ENCODE results near the gene RCC1. TPM values are rescaled to one million over a fixed set of nuclear protein-coding genes. Genes with fewer than 3 reads are reported as not detected.
"Not testable (repeated sequence)": the region's sequence is repeated elsewhere in the genome, so short reads cannot be mapped to it uniquely, and the experiment has no call there.

Gene RCC1
- total RNA-seq, 1 donor from 2014 or later, result 122 TPM

DNA sequence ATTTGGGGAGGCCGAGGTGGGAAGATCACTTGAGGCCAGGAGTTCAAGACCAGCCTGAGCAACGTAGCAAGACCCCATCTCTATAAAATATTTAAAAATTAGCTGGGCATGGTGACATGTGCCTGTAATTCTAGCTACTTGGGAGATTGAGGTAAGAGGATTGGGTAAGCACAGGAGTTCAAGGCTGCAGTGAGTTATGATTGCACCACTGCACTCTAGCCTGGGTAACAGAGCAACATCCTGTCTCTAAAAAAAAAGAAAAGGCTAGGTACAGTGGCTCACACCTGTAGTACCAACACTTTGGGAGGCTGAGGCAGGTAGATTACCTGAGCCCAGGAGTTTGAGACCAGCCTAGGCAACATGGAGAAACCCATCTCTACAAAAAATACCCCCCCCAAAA is 35.7 kb upstream of the RCC1 start:
- no peaks in the 10 kb centered on the region for H3K27me3 ChIP-seq (ENCODE audit: control insufficient read depth, insufficient read depth, low read length)
- TF ChIP-seq, protein P1, sequence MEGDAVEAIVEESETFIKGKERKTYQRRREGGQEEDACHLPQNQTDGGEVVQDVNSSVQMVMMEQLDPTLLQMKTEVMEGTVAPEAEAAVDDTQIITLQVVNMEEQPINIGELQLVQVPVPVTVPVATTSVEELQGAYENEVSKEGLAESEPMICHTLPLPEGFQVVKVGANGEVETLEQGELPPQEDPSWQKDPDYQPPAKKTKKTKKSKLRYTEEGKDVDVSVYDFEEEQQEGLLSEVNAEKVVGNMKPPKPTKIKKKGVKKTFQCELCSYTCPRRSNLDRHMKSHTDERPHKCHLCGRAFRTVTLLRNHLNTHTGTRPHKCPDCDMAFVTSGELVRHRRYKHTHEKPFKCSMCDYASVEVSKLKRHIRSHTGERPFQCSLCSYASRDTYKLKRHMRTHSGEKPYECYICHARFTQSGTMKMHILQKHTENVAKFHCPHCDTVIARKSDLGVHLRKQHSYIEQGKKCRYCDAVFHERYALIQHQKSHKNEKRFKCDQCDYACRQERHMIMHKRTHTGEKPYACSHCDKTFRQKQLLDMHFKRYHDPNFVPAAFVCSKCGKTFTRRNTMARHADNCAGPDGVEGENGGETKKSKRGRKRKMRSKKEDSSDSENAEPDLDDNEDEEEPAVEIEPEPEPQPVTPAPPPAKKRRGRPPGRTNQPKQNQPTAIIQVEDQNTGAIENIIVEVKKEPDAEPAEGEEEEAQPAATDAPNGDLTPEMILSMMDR (IDR thresholded peaks at IDR 0.05; ENCODE audit: insufficient read depth, low read length, severe bottlenecking), result no peak
- H3K36me3 ChIP-seq (ENCODE audit: control insufficient read depth, insufficient read depth, low read length), result peaks cover 7% of the 10 kb centered on the region
- no peak for FAIRE-seq
- no peak overlapping the region for H3K4me3 ChIP-seq (ENCODE audit: low read depth, low read length)
- DNase-seq (ENCODE audit: low read depth), result peak; percentile 10

DNA sequence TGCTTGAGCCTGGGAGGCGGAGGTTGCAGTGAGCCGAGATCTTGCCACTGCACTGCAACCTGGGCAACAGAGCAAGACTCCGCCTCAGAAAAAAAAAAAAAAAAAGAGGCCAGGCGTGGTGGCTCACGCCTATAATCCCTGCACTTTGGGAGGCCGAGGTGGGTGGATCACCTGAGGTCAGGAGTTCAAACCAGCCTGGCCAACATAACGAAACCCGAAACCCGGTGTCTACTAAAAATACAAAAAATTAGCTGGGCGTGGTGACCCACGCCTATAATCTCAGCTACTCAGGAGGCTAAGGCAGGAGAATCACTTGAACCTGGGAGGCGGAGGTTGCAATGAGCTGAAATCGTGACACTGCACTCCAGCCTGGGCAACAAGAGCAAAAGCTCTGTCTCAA is 26.3 kb upstream of the RCC1 start:
- H3K36me3 ChIP-seq (ENCODE audit: control insufficient read depth, insufficient read depth, low read length), result peaks cover 10% of the 10 kb centered on the region
- FAIRE-seq; H3K4me3 ChIP-seq (ENCODE audit: low read depth, low read length); DNase-seq (ENCODE audit: low read depth); H3K27me3 ChIP-seq (ENCODE audit: control insufficient read depth, insufficient read depth, low read length): not testable (repeated sequence)

DNA sequence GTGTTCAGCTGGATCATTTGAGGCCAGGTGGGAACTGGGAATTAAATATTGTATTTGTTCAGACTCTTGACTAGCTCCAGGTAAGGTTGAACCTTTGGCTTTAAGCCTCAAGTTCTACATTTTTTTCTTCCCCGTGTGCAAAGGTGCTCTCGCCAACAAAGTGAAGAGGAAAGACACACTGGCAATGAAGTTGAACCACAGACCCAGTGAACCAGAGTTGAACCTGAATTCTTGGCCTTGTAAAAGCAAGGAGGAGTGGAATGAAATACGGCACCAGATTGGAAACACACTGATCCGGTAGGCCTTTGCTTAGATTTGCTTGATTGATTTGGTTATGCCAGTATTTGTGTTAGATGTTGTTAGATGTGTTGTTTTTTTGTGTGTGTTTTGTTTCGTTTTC is 25.5 kb upstream of the RCC1 start:
- peak; percentile 89 for FAIRE-seq
- Histone ChIP-seq H3K36me3 (ENCODE audit: control insufficient read depth, insufficient read depth, low read length) (peaks cover 10% of the 10 kb centered on the region), H3K4me3 (ENCODE audit: low read depth, low read length) (no peak overlapping the region), H3K27me3 (ENCODE audit: control insufficient read depth, insufficient read depth, low read length) (no peaks in the 10 kb centered on the region)
- no peak for DNase-seq (ENCODE audit: low read depth)
- TF ChIP-seq, protein P1 (IDR thresholded peaks at IDR 0.05; ENCODE audit: insufficient read depth, low read length, severe bottlenecking), result no peak

DNA sequence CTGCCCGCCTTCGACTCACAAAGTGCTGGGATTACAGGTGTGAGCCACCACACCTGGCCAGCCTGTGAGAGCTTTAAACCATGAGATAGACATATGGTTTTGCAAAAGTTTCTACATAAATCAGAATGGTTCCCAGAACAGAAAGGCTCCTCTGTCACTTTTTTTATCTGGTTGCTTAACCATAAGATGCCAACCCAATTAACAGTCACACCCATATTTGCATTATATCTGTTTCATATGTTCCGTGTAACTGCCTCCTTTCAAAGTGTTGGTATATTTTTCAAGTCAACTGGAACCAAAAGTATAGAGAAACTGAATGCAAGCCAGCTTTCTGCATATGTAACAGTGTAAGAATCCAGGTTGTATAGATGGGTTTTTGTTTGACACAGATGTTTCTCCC is 23.7 kb upstream of the RCC1 start:
- TF ChIP-seq, protein P1 (IDR thresholded peaks at IDR 0.05; ENCODE audit: insufficient read depth, low read length, severe bottlenecking), result no peak
- DNase-seq (ENCODE audit: low read depth) (no peak), FAIRE-seq (no peak)
- H3K4me3 ChIP-seq (ENCODE audit: low read depth, low read length), result no peak overlapping the region
- H3K27me3 ChIP-seq (ENCODE audit: control insufficient read depth, insufficient read depth, low read length), result no peaks in the 10 kb centered on the region
- peaks cover 8% of the 10 kb centered on the region for H3K36me3 ChIP-seq (ENCODE audit: control insufficient read depth, insufficient read depth, low read length)

DNA sequence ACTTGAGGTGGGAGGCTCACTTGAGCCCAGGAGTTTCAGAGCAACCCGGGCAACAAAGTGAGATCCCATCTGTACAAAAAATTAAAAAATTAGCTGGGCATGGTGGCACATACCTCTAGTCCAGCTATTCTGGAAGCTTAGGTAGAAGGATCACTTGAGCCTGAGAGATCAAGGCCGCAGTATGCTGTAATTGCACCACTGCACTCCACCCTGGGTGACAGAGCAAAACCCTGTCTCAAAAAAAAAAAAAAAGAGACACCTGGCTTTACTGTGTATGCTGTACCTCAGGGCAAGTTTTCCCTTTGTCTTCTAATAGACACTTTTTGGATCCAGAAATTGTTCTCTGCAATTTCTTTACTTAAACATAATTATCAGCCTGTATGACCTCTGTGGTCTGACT is 23.1 kb upstream of the RCC1 start:
- no peaks in the 10 kb centered on the region for H3K27me3 ChIP-seq (ENCODE audit: control insufficient read depth, insufficient read depth, low read length)
- peaks cover 8% of the 10 kb centered on the region for H3K36me3 ChIP-seq (ENCODE audit: control insufficient read depth, insufficient read depth, low read length)
- DNase-seq (ENCODE audit: low read depth) (no peak), FAIRE-seq (no peak)
- no peak overlapping the region for H3K4me3 ChIP-seq (ENCODE audit: low read depth, low read length)
- TF ChIP-seq, protein P1 (IDR thresholded peaks at IDR 0.05; ENCODE audit: insufficient read depth, low read length, severe bottlenecking), result no peak

DNA sequence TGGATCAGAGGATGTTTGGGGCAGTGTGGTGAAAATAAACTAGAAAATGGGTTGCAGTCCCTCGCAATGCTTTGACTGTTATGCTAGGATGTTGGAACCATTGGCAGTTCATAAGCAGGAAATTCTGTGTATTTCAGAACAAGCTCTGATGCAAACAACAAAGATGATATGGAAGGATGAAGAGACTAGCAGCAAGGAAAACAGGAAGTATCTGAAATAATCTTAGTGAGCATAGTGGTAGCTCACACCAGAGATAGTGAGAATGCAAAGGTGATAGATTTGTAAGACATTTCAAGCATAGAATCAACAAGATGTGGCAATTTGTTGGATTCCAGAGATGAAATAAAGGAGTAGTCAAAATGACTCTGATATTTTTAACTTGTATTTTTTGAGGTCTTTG is 11.1 kb upstream of the RCC1 start:
- Histone ChIP-seq H3K36me3 (ENCODE audit: control insufficient read depth, insufficient read depth, low read length) (peaks cover 10% of the 10 kb centered on the region), H3K27me3 (ENCODE audit: control insufficient read depth, insufficient read depth, low read length) (no peaks in the 10 kb centered on the region), H3K4me3 (ENCODE audit: low read depth, low read length) (no peak overlapping the region)
- TF ChIP-seq, protein P1 (IDR thresholded peaks at IDR 0.05; ENCODE audit: insufficient read depth, low read length, severe bottlenecking), result no peak
- no peak for DNase-seq (ENCODE audit: low read depth)
- FAIRE-seq, result no peak

All from bronchial epithelial cell (primary cell).